ENCODE measurements around the gene ELFN2.
A peak's percentile ranks its signal among the peaks of the same experiment; 100 is the strongest.

Gene ELFN2

GRCh38 chr22:37425369-37425768, 1.9 kb downstream of the ELFN2 start:
- Histone ChIP-seq H2BK5ac (ENCODE audit: low read length) (no peak overlapping the region), H3K27ac (replicated peaks; ENCODE audit: low read length) (no peak overlapping the region), H2AK5ac (ENCODE audit: low read depth, low read length) (peak overlapping the region; percentile 85), H3K14ac (ENCODE audit: low read length) (peak overlapping the region; percentile 73), H2BK12ac (ENCODE audit: low read length) (peak overlapping the region; percentile 33), H3K79me1 (ENCODE audit: low read depth, low read length) (no peaks in the 10 kb centered on the region), H2BK15ac (ENCODE audit: low read length) (peak overlapping the region; percentile 22), H2BK120ac (ENCODE audit: low read depth, low read length) (no peak overlapping the region), H3K36me3 (replicated peaks in 1 of 2; ENCODE audit: control insufficient read depth in 2 of 2, insufficient read depth in 2 of 2, low read length in 2 of 2) (no peaks in the 10 kb centered on the region), H3K4me1 (ENCODE audit: control insufficient read depth in 2 of 2, insufficient read depth in 1 of 2, low read depth in 1 of 2, low read length in 2 of 2) (peaks cover 8% of the 10 kb centered on the region in 2 donors), H3K27me3 (ENCODE audit: control insufficient read depth in 3 of 3, insufficient read depth in 3 of 3, low read depth in 1 of 3, low read length in 3 of 3) (peaks cover 23 to 94% (median 67%) of the 10 kb centered on the region in 3 experiments), H4K8ac (ENCODE audit: low read depth, low read length) (no peak overlapping the region), H2AFZ (ENCODE audit: low read length) (no peak overlapping the region), H3K23ac (ENCODE audit: low read depth, low read length, poor library complexity) (peak overlapping the region; percentile 90), H3K4ac (ENCODE audit: low read length) (no peak overlapping the region), H3K4me2 (ENCODE audit: insufficient read depth, low read length, poor library complexity, severe bottlenecking) (no peak overlapping the region), H3K18ac (ENCODE audit: low read length) (no peak overlapping the region), H3K9me3 (replicated peaks in 1 of 2; ENCODE audit: control insufficient read depth in 2 of 2, insufficient read depth in 1 of 2, low read depth in 1 of 2, low read length in 2 of 2) (no peaks in the 10 kb centered on the region), H4K91ac (ENCODE audit: low read depth, low read length, poor library complexity) (no peak overlapping the region), H3K4me3 (ENCODE audit: low read length in 2 of 2) (peak overlapping the region in 1 of 2 donors; percentile 58), H3K9ac (ENCODE audit: low read depth, low read length, poor library complexity) (no peak overlapping the region)
- no peak for DNase-seq (ENCODE audit: low spot score)
- WGBS, 2 donors (ENCODE audit: extremely low coverage in 2 of 2, insufficient read length in 2 of 2, insufficient replicate concordance in 1 of 2), result no CpG with 5 or more reads among the region's 11 CpGs

GRCh38 chr22:37423283-37423682, 4.0 kb downstream of the ELFN2 start:
- no peak overlapping the region for H3K18ac ChIP-seq (ENCODE audit: low read length)
- H4K91ac ChIP-seq (ENCODE audit: low read depth, low read length, poor library complexity), result no peak overlapping the region
- H3K4ac ChIP-seq (ENCODE audit: low read length), result no peak overlapping the region
- H2BK12ac ChIP-seq (ENCODE audit: low read length), result no peak overlapping the region
- peak overlapping the region; percentile 58 for H2BK5ac ChIP-seq (ENCODE audit: low read length)
- peak overlapping the region; percentile 84 for H2BK15ac ChIP-seq (ENCODE audit: low read length)
- no peaks in the 10 kb centered on the region for H3K79me1 ChIP-seq (ENCODE audit: low read depth, low read length)
- no peak overlapping the region for H3K14ac ChIP-seq (ENCODE audit: low read length)
- H3K9me3 ChIP-seq (replicated peaks in 1 of 2; ENCODE audit: control insufficient read depth in 2 of 2, insufficient read depth in 1 of 2, low read depth in 1 of 2, low read length in 2 of 2), result no peaks in the 10 kb centered on the region
- no peak overlapping the region for H3K27ac ChIP-seq (replicated peaks; ENCODE audit: low read length)
- no peak for DNase-seq (ENCODE audit: low spot score)
- H2AK5ac ChIP-seq (ENCODE audit: low read depth, low read length), result peak overlapping the region; percentile 97
- H3K9ac ChIP-seq (ENCODE audit: low read depth, low read length, poor library complexity), result no peak overlapping the region
- H3K4me3 ChIP-seq (ENCODE audit: low read length in 2 of 2), result no peak overlapping the region
- no peak overlapping the region for H3K4me2 ChIP-seq (ENCODE audit: insufficient read depth, low read length, poor library complexity, severe bottlenecking)
- peaks cover 24 to 94% (median 77%) of the 10 kb centered on the region in 3 experiments for H3K27me3 ChIP-seq (ENCODE audit: control insufficient read depth in 3 of 3, insufficient read depth in 3 of 3, low read depth in 1 of 3, low read length in 3 of 3)
- H4K8ac ChIP-seq (ENCODE audit: low read depth, low read length), result no peak overlapping the region
- H3K23ac ChIP-seq (ENCODE audit: low read depth, low read length, poor library complexity), result no peak overlapping the region
- WGBS, 2 donors (ENCODE audit: extremely low coverage in 2 of 2, insufficient read length in 2 of 2, insufficient replicate concordance in 1 of 2), result no CpG with 5 or more reads among the region's 8 CpGs
- H3K36me3 ChIP-seq (replicated peaks in 1 of 2; ENCODE audit: control insufficient read depth in 2 of 2, insufficient read depth in 2 of 2, low read length in 2 of 2), result no peaks in the 10 kb centered on the region
- H2AFZ ChIP-seq (ENCODE audit: low read length), result no peak overlapping the region
- no peak overlapping the region for H2BK120ac ChIP-seq (ENCODE audit: low read depth, low read length)
- H3K4me1 ChIP-seq (ENCODE audit: control insufficient read depth in 2 of 2, insufficient read depth in 1 of 2, low read depth in 1 of 2, low read length in 2 of 2), result peaks cover 12 to 14% of the 10 kb centered on the region in 2 donors

GRCh38 chr22:37421468-37421877, 5.8 kb downstream of the ELFN2 start:
- Histone ChIP-seq H3K36me3 (replicated peaks in 1 of 2; ENCODE audit: control insufficient read depth in 2 of 2, insufficient read depth in 2 of 2, low read length in 2 of 2) (no peaks in the 10 kb centered on the region), H2AFZ (ENCODE audit: low read length) (no peak overlapping the region), H3K4me1 (ENCODE audit: control insufficient read depth in 2 of 2, insufficient read depth in 1 of 2, low read depth in 1 of 2, low read length in 2 of 2) (peaks cover 21 to 24% of the 10 kb centered on the region in 2 donors), H2BK120ac (ENCODE audit: low read depth, low read length) (no peak overlapping the region), H2BK15ac (ENCODE audit: low read length) (no peak overlapping the region), H3K27me3 (ENCODE audit: control insufficient read depth in 3 of 3, insufficient read depth in 3 of 3, low read depth in 1 of 3, low read length in 3 of 3) (peaks cover 6 to 94% (median 59%) of the 10 kb centered on the region in 3 experiments), H3K14ac (ENCODE audit: low read length) (no peak overlapping the region), H4K91ac (ENCODE audit: low read depth, low read length, poor library complexity) (no peak overlapping the region), H3K79me1 (ENCODE audit: low read depth, low read length) (no peaks in the 10 kb centered on the region), H2BK12ac (ENCODE audit: low read length) (no peak overlapping the region), H3K4me2 (ENCODE audit: insufficient read depth, low read length, poor library complexity, severe bottlenecking) (no peak overlapping the region), H4K8ac (ENCODE audit: low read depth, low read length) (no peak overlapping the region), H2BK5ac (ENCODE audit: low read length) (no peak overlapping the region), H3K23ac (ENCODE audit: low read depth, low read length, poor library complexity) (no peak overlapping the region), H3K4me3 (ENCODE audit: low read length in 2 of 2) (no peak overlapping the region), H3K9ac (ENCODE audit: low read depth, low read length, poor library complexity) (no peak overlapping the region), H3K27ac (replicated peaks; ENCODE audit: low read length) (no peak overlapping the region), H3K18ac (ENCODE audit: low read length) (no peak overlapping the region), H3K9me3 (replicated peaks in 1 of 2; ENCODE audit: control insufficient read depth in 2 of 2, insufficient read depth in 1 of 2, low read depth in 1 of 2, low read length in 2 of 2) (no peaks in the 10 kb centered on the region), H3K4ac (ENCODE audit: low read length) (no peak overlapping the region), H2AK5ac (ENCODE audit: low read depth, low read length) (peak overlapping the region; percentile 29)
- WGBS, 2 donors (ENCODE audit: extremely low coverage in 2 of 2, insufficient read length in 2 of 2, insufficient replicate concordance in 1 of 2), result no CpG with 5 or more reads among the region's 9 CpGs
- DNase-seq (ENCODE audit: low spot score), result no peak

- no peak for DNase-seq (ENCODE audit: low spot score)
- Histone ChIP-seq H3K9ac (ENCODE audit: low read depth, low read length, poor library complexity) (no peak overlapping the region), H3K79me1 (ENCODE audit: low read depth, low read length) (no peaks in the 10 kb centered on the region), H2BK12ac (ENCODE audit: low read length) (no peak overlapping the region), H3K27me3 (ENCODE audit: control insufficient read depth in 3 of 3, insufficient read depth in 3 of 3, low read depth in 1 of 3, low read length in 3 of 3) (peaks cover 2 to 94% (median 53%) of the 10 kb centered on the region in 3 experiments), H4K91ac (ENCODE audit: low read depth, low read length, poor library complexity) (no peak overlapping the region), H2BK15ac (ENCODE audit: low read length) (no peak overlapping the region), H3K4ac (ENCODE audit: low read length) (no peak overlapping the region), H2AFZ (ENCODE audit: low read length) (no peak overlapping the region), H3K4me3 (ENCODE audit: low read length in 2 of 2) (peak overlapping the region in 1 of 2 donors; percentile 84), H2BK120ac (ENCODE audit: low read depth, low read length) (no peak overlapping the region), H3K4me1 (ENCODE audit: control insufficient read depth in 2 of 2, insufficient read depth in 1 of 2, low read depth in 1 of 2, low read length in 2 of 2) (peaks cover 19 to 22% of the 10 kb centered on the region in 2 donors), H3K14ac (ENCODE audit: low read length) (no peak overlapping the region), H4K8ac (ENCODE audit: low read depth, low read length) (no peak overlapping the region), H2AK5ac (ENCODE audit: low read depth, low read length) (peak overlapping the region; percentile 29), H3K9me3 (replicated peaks in 1 of 2; ENCODE audit: control insufficient read depth in 2 of 2, insufficient read depth in 1 of 2, low read depth in 1 of 2, low read length in 2 of 2) (no peaks in the 10 kb centered on the region), H3K23ac (ENCODE audit: low read depth, low read length, poor library complexity) (no peak overlapping the region), H3K27ac (replicated peaks; ENCODE audit: low read length) (no peak overlapping the region), H3K18ac (ENCODE audit: low read length) (no peak overlapping the region), H3K4me2 (ENCODE audit: insufficient read depth, low read length, poor library complexity, severe bottlenecking) (peak overlapping the region; percentile 85), H2BK5ac (ENCODE audit: low read length) (no peak overlapping the region), H3K36me3 (replicated peaks in 1 of 2; ENCODE audit: control insufficient read depth in 2 of 2, insufficient read depth in 2 of 2, low read length in 2 of 2) (no peaks in the 10 kb centered on the region)
- WGBS, 2 donors (ENCODE audit: extremely low coverage in 2 of 2, insufficient read length in 2 of 2, insufficient replicate concordance in 1 of 2), result no CpG with 5 or more reads among the region's 18 CpGs
Measured at GRCh38 chr22:37420686-37421467, 6.4 kb downstream of the ELFN2 start.
